Right ventricle myocardium superior (tissue), 1 donor: ENCODE data around the gene MGAT5. TPM values are rescaled to one million over a fixed set of nuclear protein-coding genes. Genes with fewer than 3 reads are reported as not detected.

Experiments
- ATAC-seq: fragments of 200-7000 bp; cut with Tn5 transposase; one replicate; pipeline ENCODE4 v1.9.1; 2020; ENCODE audit warnings: mild to moderate bottlenecking; ENCODE audit not compliant: poor library complexity
- DNase-seq: peaks from one replicate; pipeline ENCODE4 v3.0.0-alpha.2; 2020
- intact Hi-C: fragments of 100-400 bp; cut with DNase I; formaldehyde crosslinking; loops from one replicate; pipeline ENCODE4 v1.11.2; 2022
- total RNA-seq: library from RNA; stranded (reverse); fragmentation: NEBNext Ultra II Directional; extraction: Animal tissue kit (Norgen Biotek cat#: 25700); gene quantifications from one replicate; pipeline ENCODE4 v1.2.1, GENCODE V29; 2021
- donor health status: DM: no; HTN: yes; CAD: no; lungs with severe emphysema.

The MGAT5 gene
- total RNA-seq, 1 donor from 2014 or later: 82.8 TPM

DNA sequence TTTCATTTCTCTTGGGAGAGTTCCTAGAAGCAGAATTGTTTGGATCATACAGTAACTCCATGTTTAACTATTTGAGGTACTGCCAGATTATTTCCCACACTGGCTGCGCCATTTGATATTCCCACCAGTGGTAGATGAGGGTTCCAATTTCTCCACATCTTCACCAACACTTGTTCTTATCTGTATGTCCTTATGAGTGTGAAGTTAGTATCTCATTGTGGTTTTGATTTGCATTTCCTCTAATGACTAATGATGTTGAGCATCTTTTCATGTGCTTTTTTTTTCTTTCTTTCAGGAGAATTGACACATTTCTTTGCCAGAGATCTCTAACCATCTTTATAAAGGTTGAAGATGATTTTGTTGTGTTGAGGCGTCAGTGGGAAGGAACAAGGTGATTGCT is 4.1 kb upstream of the MGAT5 start:
- ATAC-seq (no peak), DNase-seq (no peak)
- intact Hi-C loops: loop anchor here (5.0 to 10.0 kb wide), 2 partner anchors 127 to 165 kb away; no protein-coding TSS in a partner anchor

DNA sequence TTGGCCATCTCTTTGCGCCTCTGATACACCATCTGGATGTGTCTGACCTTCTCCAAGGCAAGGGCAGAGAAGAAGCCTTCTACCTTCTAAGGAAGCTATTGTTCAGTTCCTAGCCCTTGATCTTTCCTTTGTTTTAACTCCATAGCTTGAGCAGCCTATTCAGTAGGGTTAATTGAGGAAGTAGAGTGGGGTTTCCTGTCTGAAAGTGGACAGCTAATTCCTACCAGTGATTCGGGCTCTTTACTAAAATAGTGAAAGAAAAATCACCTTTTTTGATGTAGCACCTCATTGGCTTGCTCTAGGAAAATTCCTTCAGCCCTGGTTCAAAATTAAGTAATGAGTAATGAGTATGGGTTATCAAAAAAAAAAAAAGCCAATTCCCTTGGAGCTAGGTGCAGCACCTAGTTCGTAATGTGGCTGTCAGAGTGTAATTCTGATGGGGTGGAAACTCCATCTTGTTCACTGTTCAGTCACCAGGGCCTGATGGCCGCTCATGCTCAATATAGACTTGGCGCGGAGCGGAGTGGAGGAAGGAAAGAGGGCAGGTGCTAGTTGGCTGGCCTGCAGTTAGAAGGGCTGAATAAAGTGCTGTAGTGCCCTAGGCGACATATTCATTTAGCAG is 2.9 kb upstream of the MGAT5 start:
- intact Hi-C loops: loop anchor here (5.0 to 10.0 kb wide), 2 partner anchors 129 to 164 kb away; no protein-coding TSS in a partner anchor
- DNase-seq: no peak
- no peak for ATAC-seq

DNA sequence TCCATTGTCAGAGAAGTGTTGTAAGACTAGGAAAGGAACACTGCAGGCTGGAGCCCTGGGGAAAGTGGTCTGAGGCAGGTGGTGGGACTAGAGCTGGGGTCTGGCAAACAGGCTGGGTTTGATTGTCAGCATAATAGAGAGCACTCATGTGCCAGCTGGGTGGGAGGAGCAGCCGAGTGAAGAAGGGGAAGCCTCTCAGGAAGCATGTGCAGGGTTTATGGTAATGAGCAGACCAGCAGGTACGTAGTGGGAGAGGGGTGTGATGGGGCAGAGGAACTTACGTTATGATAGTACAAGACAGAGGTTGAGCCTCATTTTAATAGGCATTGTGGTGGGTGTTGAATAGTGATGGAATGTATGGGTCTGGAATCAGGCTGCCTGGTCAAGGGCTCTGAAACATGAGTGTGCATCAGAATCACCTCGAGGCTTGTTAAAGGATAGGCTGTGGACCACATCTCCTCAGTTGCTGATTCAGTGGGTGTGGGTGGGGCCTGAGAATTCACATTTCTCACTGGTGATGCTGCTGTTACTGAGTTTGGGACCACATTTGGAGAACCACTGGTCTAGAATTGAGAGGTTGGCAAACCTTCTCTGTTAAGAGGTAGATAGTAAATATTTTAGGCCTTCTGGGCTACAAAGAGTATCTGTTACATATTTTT is 1.7 kb upstream of the MGAT5 start:
- no peak for DNase-seq
- intact Hi-C loops: loop anchor here (5.0 to 10.0 kb wide), 2 partner anchors 130 to 163 kb away; no protein-coding TSS in a partner anchor
- ATAC-seq: no peak

DNA sequence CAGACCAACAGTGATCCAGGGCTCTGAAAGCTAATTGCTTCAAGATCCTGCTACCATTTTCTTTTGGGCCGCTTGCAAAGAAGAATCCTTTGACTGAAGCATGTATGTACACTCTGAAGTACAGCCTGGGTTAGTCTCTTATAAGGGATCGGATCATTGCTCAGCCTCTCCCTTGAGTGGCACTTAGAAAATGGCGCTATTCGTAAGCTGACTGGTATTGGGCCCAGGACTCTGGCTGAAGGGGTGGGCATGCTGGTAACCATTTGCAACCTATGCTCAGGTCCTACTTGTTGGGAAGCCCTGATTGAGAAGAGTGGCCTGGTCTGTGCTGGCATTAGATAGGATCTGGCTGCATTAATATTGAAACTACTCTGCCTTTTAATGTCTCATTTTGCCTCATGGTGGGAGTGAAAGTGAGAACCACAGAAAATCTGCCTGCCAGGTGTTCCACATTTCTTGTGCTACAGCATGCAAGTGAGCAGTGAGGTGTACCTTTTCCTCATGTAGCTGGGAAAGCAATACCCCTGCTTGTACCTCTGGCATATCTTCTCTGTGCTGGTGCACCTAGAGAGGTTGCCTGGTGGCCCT is 661 bp upstream of the MGAT5 start:
- intact Hi-C loops: loop anchor here (5.0 to 10.0 kb wide), 2 partner anchors 131 to 162 kb away; no protein-coding TSS in a partner anchor
- DNase-seq: no peak
- ATAC-seq: no peak

DNA sequence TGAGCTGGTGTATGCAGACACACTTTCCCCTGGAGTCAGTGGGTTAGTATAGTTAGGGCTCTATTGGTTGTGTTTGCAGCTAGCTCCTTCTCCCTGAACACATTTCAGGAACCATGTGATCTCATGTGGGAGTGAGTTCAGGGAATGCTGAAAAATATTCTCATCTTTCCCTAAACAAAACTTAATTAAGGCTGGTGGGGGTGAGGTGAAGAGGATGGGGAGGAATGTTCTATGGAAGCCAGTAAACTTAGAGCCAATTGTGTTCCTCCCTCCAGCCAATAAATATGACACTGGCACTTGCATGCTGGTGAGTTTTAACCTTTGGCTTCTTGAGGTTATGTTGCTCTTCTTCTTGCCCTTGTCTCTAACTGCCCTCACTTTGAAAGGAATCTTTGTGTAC is 952 bp downstream of the MGAT5 start:
- ATAC-seq: no peak
- no peak for DNase-seq
- intact Hi-C loops: loop anchor here (5.0 to 10.0 kb wide), 2 partner anchors 133 to 160 kb away; no protein-coding TSS in a partner anchor

DNA sequence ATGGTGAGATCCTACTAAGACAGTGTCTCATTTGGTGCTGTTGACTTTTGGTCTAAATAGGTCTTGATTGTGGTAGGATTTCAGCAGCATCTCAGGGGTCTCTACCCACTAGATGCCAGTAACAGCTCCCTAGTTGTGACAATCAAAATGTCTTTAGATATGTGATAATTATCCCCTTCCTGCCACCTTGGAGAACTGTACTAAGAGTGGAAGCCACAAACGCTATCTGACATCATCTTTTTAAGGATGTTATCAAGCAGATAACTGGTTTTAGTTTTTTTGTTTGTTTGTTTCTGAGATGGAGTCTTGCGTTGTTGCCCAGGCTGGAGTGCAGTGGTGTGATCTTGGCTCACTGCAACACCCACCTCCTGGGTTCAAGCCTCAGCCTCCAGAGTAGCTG is 3.1 kb downstream of the MGAT5 start:
- ATAC-seq (no peak), DNase-seq (no peak)
- intact Hi-C loops: loop anchor here (10.0 kb wide), 1 partner anchor 158 kb away; no protein-coding TSS in a partner anchor

DNA sequence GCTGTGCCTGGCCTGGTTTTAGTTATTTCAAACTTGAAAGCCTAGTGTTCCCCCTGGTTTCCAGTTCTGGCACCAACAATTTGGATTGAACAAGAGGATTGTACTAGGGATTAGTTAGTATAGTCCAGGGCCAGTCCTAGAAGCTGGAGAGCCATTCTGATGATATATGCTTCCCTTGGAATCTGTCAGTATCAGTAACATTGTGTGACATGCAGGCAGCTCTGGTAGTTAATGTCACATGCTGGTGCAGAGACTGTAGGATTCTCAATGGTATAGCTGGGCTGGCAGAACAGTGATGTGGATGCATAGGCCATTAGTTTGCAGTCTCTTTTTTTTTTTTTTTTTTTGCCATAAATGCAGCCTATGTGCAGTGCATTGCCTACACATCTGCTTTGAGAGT is 3.6 kb downstream of the MGAT5 start:
- intact Hi-C loops: loop anchor here (10.0 kb wide), 1 partner anchor 157 kb away; no protein-coding TSS in a partner anchor
- ATAC-seq (no peak), DNase-seq (no peak)

DNA sequence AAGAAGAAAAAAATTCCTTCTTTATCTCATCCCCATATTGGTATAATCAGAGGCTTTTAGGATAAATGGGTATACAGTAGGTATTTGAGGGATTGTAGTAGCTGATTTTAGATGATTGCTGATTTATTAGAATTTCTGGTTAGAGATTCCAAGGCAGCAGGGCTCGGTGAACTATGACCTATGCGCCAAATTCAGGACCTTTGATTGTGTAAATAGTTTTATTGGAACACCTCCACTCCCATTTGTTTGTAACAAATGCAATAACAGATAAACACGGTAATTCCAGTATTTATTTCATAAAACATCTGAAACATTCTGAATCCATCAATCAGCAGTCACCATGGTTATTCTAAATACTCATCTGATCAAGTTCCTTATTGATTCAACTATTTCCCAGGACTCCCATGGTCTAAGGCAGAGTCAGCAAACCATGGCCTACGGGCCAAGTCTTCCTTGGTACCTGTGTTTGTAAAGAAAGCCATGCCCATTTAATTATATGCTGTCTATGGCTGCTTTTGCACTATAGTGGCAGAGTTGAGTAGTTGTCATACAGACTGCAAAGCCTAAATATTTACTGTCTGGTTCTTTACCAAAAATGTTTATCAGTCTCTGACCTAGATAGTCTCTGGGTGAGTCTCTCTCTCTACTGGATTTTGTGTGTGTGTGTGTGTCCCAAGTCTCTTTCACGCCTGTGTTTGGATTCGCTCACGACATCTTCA is 4.3 kb downstream of the MGAT5 start:
- intact Hi-C loops: loop anchor here (10.0 kb wide), 1 partner anchor 157 kb away; no protein-coding TSS in a partner anchor
- no peak for ATAC-seq
- DNase-seq: no peak

DNA sequence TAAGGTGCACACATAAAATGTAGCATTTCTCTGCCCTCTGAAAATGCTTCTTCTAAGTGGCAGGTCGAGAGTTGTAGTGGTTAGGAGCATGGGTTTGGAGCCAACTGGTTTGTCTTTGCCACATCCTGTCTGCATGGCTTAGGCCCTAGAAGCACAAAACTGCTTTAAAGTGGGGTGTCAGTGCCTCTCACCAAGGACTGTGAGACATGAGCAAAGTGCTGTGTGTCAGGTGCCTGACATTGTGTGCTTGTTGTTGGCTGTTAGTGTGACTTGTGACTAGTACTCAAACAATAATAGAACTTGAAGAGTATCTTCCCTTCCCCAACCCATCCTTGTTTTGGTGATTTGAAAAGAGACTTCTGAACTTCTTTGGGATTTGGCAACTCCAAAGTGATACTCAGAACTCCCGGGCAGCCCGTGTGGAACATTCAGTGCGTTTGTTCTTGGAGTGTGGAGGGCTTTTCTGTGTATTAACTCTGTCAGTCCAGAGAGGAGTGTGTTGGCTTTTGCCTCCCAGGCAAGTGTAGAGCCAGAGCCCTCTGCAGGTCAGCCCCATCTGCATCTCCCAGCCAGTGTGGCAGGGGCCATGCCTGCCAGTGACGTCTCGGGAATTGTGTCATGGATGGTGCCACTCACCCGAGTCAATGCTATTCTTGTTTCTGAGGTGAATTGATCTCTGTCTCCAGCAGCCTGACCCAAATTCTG is 5.0 kb downstream of the MGAT5 start:
- ATAC-seq: peak; percentile 78
- DNase-seq: peak; percentile 59
- intact Hi-C loops: loop anchor here (10.0 kb wide), 1 partner anchor 156 kb away; no protein-coding TSS in a partner anchor

DNA sequence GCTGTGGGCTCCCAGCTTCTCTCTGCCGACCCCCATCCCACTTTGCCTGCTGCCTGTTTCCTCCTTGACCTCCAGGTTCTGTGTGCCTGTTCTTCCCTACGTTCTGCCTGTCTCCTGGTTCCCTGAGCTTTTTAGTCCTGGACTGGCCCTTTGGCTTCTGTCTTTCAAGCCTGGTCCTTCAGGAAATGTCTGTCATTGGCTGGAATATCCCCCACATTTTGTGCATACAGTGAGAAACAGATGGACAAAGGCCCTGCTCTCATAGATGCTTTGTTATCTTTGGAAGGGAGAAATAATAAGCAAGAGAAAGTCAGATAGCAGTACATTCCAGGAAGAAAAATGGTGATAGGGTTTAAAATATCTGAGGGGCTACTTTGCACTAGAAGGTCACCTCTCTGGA is 5.7 kb downstream of the MGAT5 start:
- ATAC-seq (peak; percentile 1), DNase-seq (no peak)
- intact Hi-C loops: loop anchor here (10.0 kb wide), 1 partner anchor 155 kb away; no protein-coding TSS in a partner anchor

DNA sequence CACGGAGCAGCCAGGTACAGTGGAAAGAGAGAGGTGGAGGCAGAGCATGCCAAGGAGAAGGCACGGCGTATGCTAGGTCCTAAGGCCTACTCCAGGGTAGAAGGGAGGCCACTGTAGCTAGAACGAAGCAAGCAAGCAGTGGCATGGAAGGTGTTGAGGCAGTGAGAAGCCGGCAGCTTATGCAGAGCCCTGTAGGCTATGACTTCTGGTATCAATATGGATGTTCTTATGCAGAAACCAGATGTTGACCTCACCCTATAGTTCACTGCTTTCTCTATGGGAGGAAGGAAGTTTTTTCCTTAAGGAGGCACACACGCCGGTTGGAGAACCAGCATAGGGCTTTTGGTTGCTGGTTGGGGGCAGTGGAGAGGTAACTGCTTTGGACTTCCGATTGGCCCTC is 6.1 kb downstream of the MGAT5 start:
- intact Hi-C loops: loop anchor here (10.0 kb wide), 2 partner anchors 105 to 155 kb away; no protein-coding TSS in a partner anchor
- DNase-seq (no peak), ATAC-seq (no peak)

DNA sequence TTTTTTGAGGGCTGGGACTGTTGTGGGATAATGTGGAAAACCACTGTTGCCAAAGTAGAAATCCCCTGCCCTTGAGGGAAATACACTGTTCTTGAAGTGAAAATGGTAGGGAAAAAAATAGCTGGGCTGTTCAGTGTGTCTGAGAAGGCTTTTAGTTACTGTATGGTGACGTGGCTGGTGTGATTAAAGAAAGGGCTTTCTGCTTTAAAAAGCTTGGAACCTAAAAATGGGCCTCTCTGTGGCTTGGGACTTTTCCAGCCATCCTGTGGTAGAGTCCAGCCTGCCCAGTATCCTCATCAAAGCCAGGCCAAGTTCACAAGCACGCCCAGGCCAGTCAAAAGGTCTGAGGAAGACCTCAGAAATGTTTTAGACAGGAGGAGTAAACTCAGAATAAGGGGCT is 6.8 kb downstream of the MGAT5 start:
- ATAC-seq: peak; percentile 11
- intact Hi-C loops: loop anchor here (10.0 kb wide), 1 partner anchor 104 kb away; no protein-coding TSS in a partner anchor
- no peak for DNase-seq

DNA sequence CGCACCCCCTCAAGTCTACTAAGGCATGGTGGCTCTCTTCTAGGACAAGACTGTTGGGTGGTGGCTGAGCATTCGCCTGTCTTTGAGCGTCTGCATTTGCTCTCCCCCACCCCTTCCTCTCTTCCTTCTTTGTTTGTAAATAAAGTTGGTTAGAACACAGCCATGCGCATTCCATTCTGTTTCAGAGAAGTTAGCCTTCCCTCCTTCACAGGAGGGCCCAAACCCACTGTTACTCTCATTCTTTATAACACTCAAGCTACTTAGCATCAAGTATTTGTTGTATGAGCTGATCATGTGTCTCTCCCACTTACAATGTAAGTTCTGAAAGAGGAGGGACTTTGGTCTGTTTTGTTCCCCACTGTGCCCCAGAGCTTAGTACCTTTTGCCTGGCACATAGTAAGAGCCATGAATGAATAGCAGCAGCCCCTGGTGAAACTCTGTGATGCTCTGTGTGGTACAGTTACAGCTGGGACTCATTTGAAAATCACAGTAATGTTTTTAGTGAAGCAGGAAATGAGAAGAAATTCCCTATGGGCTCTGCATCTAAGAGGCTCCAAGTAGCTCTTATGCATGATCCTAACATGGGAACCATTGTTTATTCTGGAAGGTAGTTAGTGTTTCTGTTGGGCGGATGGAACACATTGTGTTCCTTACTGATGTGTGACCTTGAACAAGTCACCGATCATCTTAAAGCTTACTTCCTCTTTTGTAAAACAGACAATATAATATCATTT is 7.7 kb downstream of the MGAT5 start:
- intact Hi-C loops: loop anchor here (10.0 kb wide), 1 partner anchor 103 kb away; no protein-coding TSS in a partner anchor
- ATAC-seq: peak; percentile 46
- no peak for DNase-seq

DNA sequence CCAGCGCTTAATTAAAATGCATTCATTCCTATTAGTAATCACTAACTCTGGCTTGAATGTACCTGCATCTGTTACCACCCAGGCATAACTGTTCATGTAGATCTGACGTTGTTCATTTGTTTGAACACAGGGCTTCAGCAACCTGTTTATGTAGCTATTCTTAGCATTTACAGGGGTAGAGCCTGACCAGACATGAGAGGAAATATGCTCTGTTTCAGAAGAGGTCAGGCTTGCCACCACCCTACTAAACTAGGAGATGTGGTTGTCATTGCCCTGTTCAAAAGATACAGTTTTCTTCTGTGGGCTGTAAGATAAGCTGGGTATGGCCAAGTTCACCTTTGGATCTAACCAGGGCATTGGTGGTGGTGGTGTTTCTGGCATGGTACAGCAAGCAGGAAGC is 8.8 kb downstream of the MGAT5 start:
- DNase-seq (no peak), ATAC-seq (no peak)
- intact Hi-C loops: loop anchor here (10.0 kb wide), 1 partner anchor 102 kb away; no protein-coding TSS in a partner anchor

DNA sequence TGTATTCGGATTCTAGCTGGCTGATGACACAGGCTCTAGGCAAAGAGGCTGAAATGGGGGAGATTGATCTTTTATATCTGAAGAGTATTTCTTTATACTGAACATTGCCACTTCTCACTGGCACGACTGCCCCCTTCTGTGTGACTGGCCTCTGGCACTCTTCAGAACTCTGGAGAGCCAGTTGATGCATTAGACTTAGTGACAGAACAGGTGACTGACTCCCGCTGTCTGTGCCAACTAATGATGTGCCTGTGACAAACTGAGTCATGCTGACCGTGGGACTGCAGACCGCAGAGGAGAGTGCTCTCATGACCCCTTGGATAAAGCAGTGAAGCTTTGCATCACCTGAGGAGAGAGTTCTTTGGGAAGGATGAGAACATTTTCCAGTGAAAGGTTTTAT is 14.4 kb downstream of the MGAT5 start:
- intact Hi-C loops: loop anchor here (10.0 kb wide), 1 partner anchor 97 kb away; no protein-coding TSS in a partner anchor
- ATAC-seq: peak; percentile 77
- no peak for DNase-seq

DNA sequence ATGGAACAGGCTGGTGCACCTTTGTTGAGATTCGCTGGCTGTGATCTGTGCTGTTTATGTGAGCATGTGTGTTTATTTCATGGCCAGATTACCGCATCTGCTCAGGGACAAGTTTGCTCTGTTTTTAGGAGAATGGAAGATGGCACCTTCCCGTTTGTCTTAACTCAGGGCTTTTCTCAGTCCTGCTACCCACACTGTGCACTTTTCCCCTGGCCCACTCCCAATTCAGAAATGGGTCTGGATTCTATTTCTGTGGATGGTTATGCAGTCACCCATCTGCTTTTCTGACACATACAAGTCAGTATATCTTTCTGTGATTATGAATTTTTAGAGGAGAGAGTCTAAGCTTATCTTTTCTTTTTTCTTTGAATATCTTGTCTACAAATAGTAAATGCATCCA is 15.4 kb downstream of the MGAT5 start:
- no peak for DNase-seq
- ATAC-seq: no peak
- intact Hi-C loops: loop anchor here (10.0 kb wide), 1 partner anchor 96 kb away; no protein-coding TSS in a partner anchor
